ENCODE data around the gene B3GNT8.
A peak's percentile ranks its signal among the peaks of the same experiment; 100 is the strongest.
"Not testable (repeated sequence)": the region's sequence is repeated elsewhere in the genome, so short reads cannot be mapped to it uniquely, and the experiment has no call there.

B3GNT8 gene

DNA sequence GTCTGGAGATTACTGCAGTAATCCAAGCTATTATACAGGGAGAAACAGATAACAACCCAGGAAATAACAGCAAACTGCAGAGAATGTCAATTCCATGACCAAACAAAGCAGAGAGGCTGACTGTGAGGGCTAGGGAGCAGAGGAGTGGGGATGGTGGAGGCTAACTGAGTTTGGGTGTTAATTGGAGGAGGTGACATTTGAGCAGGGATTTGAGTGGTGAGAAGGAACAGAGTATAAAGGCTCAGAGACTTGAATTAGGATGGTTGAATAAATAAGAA lies 9.4 kb upstream of the B3GNT8 start:
- DNase-seq (ENCODE audit: low spot score), result no peak

DNA sequence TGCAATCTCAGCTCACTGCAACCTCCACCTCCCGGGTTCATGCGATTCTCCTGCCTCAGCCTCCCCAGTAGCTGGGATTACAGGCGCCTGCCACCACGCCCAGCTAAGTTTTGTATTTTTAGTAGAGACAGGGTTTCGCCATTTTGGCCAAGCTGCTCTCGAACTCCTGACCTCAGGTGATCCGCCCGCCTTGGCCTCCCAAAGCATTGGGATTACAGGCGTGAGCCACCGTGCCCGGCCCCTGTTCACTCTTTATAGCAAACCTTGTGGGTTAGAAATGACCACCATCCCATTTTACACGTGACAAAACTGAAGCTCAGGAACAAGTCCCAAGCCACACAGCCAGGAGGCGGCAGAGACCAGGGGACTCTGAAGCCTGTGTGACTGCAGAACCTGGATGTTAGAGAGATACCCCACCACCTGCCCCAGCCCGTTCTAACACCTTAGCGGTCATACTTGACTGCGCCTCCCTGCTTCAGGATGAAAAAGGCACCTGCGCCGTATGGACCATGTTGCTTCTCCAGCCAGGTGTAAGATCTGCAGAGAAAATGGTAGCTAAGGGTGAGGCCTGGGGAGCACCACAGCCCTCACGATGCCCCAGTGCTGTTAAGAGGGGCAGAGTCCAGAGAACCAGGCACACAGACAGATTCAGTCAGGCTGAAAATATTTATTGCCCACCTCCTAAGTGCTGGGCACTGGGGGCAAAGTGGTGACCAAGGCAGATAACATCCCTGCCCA lies 8.9 kb upstream of the B3GNT8 start:
- DNase-seq (ENCODE audit: low spot score), result no peak

DNA sequence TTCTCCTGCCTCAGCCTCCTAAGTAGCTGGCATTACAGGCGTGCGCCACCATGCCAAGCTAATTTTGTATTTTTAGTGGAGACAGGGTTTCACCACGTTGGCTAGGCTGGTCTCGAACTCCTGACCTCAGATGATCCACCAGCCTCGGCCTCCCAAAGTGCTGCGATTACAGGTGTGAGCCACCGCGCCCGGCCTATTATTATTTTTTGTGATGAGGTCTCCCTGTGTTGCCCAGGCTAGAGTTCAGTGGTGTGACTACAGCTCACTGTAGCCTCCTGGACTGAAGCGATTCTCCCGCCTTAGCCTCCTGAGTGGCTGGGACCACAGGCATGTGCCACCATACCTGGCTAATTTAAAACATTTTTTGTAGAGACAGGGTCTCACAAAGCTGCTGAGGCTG lies 8.2 kb upstream of the B3GNT8 start:
- DNase-seq (ENCODE audit: low spot score), result not testable (repeated sequence)

DNA sequence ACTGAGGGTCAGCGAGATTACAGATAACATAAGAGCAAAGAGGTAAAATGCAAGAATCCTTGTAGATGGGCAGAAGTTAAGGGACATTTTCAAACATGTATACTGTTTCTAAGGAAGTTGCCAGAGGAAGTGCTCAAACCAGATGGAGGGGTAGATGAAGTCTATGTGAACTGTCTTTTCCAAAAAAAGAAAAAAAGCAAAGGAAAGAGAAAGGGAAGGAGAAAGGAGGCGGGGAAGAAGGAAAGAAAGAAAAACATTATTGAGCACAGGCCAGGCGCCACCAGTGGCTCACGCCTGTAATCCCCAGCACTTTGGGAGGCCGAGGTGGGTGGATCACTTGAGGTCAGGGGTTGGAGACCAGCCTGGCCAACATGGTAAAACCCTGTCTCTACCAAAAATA lies 7.3 kb upstream of the B3GNT8 start:
- DNase-seq (ENCODE audit: low spot score), result no peak

DNA sequence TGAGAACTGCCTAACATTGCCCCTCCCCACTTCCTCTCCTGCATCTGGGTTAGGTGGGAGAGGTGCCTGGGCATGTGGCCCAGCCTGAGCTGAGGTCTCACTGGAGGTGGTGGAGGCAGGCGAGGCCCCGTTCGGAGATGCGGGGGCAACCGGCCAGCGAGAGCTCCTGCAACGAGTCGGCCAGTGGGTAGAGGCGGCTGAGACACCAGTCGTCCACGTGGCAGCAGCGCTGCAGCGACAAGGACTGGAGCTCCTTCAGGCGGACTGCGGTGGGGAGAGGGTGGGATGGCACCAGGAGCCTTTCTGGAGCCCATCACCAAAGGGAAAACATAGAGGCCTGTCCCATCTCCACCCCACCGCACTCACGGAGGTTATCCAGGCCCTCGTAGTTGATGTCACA lies 6.0 kb upstream of the B3GNT8 start:
- DNase-seq (ENCODE audit: low spot score), result no peak

DNA sequence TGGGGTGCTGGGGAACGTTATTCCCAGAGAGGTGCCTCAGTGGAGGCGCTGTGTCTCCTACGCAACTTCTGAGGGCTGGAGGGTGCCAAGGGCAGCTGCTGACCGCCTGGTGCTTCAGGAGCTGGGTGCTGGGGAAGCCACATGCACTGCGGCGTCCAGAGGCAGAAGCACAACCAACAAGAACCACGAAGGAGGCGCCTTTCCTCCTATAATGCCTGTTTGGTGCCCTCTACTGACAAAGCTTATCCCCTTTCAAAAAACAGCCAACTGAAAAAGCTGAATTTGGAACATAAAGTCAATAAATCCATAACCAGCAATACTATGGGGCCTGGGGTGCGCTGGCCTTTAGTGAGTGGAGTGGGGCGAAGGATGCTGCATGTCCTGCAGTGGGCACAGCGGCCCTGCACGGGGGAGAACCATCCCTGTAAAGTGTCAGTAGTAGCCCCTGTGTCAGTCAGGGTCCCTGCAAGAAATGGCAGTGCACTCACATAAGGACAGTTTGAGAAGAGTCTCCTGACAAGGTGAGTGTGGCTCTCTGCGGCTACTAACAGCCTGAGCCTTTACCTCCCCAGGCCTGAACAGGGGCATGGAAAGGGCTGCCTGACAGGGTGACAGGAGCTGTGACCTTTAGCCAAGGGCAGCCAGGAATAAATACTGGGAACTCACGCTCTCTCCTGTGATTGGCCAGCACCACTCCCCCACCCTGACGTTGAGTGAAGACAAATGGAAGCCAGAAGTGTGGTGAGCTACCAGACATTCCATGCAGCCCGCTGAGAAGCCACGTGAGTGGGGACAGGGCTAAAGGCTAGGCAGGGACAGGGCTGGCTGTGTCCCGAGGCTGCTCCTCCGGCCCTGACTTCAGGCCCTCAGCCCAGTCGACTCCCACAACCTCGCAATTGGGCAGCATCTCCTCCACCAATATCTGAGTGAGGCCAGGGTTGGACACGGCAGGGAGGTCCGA lies 4.5 kb upstream of the B3GNT8 start:
- peak; percentile 18 for DNase-seq (ENCODE audit: low spot score)

DNA sequence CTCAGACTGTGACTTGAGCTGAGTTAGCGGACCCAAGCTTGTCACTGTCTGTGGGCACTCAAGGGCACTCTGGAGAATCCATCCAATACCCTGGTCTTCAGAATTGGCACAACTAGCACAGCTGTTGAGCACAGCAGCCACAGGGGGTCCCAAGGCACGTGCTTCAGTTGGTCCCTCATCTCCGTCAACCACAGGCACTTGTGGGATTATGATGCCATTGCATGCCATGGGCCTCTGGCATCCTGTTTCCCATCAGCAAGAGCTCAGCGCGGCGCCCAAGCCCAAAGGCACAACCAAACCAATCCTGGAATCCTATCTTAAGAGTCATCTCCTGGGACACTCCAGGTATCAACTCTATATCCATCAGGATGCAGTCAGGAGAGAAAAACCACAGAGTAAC lies 3.7 kb upstream of the B3GNT8 start:
- no peak for DNase-seq (ENCODE audit: low spot score)

DNA sequence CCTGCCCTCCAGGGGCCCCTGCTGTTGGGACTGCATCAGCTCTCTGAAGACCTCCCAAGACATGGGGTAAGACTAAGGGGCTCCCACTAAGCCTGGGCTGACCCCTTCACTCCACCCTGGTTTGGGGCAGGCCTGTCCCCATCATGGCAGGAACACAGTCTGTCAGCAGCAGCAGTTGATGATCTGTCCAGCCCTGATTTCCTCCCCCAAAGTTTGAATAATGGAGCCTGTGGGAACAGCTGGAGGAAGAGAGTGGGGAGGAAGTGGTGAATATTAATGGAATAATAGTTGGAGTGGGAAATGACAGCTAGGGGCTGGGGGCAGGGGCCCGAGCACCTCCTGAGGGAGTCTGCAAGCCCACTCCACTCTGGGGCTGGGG lies 1.3 kb upstream of the B3GNT8 start:
- no peak for DNase-seq (ENCODE audit: low spot score)

DNA sequence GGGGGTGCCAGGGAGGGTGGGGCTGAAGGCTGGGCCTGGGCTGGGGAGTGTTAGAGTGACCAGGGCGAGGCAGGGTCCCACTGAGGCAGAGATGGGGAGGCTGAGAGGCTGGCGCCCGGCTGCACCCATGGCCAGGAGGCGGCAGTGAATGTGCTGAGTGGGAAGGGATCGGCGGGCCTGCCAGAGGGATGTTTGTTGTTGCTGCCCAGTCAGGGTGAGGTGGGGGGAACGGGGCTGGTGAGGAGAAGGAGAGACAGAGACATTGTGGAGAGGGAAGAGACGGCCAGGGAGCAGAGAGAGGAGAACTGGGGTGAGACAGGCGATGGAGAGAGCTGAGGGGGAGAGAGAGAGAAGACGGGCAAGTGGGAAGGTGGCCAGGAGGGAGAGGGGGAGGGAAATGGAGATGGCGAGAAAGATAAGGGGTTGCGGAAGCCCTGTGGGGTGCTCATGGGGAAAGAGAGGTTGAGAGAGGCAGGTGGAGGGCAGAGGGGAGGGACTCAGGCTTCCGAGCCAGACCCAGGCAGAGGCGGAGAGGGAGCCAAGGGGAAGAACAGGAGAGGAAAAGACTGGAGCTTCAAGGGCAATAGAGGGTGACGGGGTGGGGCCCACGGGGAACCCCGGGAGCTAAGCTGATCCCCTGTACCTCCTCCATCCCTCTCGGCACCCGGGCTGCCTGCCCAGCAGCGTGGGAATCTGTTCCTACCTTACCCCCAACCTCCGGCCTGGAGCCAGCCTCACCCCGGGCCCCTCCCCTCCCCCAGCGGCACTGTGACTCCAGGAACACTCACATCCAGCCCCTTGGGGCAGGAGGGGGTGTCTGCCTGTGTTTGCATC lies 690 bp upstream of the B3GNT8 start:
- DNase-seq (ENCODE audit: low spot score), result peak; percentile 50

DNA sequence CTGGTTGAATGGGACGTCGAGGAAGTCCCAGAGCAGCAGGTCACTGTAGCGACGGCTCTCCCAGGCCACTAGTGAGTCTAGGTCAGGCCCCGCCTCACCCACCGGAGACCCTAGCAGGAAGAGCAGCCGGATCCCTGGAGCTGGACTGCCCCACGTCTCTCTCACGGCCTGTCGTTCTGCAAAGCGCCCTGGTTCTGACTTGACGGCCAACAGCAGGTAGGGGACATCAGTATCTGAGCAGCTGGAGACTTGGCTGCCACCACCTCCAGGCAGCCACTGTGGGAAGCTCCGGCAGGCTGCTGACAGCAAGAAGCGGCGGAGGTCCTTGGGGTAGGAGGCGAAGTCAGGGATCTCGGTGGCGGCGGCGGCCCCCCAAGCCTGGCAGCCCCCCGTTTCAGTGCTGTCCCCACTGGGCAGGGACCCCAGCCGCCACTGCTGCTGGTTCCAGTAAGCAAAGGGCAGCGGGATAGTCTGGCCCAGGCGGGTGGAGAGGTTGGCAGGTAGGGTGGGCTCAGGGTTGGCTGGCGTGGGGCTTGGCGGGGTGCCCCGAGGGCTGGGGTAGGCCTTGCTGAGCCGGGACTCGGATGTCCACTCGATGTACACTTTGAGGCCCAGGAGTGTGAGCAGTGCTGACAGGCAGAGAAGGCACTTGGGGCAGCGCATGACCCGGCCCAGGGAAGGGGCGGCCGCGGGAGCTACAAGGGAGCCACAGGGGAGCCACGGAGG lies 895 bp downstream of the B3GNT8 start:
- DNase-seq (ENCODE audit: low spot score), result no peak

DNA sequence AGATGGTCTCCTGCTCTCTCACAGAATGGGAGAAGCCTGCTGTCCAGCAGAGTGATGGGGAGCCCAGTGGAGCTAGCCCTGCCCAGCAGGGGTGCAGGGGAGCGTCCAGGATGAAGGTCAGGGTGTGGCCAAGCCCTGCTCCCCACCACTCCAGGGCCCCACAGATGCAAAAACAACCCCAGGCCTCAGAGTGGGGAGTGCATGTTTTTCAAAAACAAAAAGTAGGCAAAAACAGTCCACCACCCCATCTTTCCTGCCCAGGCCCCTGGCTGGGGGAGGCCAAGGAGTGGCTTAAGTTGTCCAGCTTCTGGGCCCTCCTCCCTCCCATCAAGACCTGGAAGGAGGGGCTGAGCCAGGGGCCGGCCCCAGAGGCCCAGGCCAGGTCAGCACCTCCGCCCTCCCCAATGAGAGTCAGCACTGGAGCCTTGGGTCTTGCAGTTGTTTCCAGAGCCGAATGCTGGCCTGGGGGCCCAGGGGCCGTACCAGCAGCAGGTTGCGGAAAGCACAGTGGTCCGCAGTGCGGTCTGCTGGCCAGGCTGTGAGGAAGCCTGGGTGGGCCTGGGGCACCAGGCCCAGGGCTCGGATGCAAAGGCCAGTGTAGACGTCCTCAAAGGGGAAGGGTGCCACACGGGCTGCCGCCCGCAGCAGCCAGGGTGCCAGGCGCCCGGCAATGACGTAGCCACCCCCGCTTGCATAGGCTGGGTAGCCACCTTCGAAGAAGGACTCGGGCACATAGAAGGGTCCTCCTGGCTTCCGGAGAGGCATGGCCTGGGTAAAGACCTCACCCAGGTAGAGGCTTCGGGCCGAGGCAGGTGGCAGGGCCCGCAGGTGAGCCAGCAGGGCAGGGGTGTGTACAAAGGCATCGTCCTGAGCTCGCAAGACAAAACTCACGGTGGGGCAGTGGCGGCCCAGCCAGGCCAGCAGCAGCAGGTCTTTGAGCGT lies 1.7 kb downstream of the B3GNT8 start:
- DNase-seq (ENCODE audit: low spot score), result no peak

DNA sequence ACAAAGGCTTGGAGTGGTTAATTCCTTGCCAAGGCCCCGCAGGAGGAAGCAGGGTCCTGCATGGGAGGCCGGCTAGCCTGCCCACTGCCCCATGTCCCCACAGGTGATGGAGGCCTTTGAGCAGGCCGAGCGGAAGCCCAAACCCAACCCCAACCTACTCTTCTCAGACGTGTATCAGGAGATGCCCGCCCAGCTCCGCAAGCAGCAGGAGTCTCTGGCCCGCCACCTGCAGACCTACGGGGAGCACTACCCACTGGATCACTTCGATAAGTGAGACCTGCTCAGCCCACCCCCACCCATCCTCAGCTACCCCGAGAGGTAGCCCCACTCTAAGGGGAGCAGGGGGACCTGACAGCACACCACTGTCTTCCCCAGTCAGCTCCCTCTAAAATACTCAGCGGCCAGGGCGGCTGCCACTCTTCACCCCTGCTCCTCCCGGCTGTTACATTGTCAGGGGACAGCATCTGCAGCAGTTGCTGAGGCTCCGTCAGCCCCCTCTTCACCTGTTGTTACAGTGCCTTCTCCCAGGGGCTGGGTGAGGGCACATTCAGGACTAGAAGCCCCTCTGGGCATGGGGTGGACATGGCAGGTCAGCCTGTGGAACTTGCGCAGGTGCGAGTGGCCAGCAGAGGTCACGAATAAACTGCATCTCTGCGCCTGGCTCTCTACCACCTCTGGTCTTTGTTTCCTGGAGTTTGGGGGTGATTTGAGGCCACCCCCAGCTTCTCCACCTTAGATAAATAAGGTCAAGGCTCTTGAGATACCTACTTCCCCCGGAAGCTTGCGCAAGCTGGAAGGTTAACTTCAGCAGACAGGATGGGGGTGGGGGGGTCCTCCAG lies 2.6 kb downstream of the B3GNT8 start:
- no peak for DNase-seq (ENCODE audit: low spot score)

DNA sequence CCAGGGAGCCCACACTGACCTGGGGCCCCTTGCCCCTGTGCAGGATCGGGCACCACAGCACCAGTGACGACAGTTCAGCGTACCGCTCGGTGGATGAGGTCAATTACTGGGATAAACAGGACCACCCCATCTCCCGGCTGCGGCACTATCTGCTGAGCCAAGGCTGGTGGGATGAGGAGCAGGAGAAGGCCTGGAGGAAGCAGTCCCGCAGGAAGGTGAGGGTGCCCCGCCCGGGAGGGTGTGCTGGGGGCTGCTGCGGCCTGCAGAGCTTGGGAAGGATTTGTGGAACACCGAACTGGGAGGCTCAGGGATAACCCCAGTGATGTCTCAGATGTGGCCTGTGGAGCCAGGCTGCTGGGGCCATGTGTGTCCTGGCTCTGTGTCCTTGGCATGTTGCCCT lies 4.2 kb downstream of the B3GNT8 start:
- no peak for DNase-seq (ENCODE audit: low spot score)

DNA sequence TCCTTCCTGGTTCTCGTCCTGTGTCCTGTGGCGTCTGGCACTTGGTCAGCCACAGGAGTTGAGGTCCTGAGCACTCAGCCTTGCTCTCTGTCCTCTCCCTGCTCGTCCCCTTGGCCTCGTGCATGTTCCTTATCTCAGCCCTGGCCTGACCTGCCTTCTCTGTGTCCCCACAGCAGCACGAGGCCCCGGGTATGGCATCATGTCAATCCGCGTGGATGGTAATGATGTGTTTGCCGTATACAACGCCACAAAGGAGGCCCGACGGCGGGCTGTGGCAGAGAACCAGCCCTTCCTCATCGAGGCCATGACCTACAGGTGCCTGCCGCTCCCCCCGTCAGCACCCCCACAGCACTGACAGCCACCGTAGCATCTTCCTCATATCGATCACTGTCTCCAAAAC lies 4.7 kb downstream of the B3GNT8 start:
- no peak for DNase-seq (ENCODE audit: low spot score)

DNA sequence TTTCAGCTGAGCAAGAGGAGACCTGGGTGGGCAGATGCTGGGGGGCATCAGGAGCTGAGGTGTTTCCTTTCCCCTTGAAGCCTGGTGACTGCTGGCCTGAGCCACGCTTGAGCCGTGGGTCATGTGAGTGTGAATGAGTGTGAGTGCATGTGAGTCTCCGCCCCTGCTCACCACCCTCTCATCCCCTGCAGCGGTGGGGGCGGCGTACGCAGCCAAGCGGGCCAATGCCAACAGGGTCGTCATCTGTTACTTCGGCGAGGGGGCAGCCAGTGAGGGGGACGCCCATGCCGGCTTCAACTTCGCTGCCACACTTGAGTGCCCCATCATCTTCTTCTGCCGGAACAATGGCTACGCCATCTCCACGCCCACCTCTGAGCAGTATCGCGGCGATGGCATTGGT lies 5.2 kb downstream of the B3GNT8 start:
- no peak for DNase-seq (ENCODE audit: low spot score)

DNA sequence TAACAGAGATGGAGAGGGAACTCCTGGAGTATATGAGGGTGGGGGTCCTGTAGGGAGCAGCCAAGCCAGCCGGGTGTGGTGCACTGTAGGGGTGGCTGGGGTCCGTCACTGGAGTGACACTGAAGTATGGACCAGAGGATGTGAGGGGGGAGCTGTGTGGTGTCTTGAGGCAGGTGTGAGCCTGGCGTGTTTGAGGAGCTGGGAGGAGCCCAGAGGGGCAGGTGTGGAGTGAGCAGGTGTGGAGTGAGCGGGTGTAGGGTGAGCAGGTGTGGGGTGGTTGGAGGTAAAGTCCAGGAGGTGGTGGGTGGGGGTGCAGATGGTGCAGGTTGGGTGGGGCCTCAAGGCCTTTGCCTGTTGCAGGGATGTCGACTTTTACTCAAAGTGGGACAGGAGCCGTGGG lies 5.9 kb downstream of the B3GNT8 start:
- no peak for DNase-seq (ENCODE audit: low spot score)

DNA sequence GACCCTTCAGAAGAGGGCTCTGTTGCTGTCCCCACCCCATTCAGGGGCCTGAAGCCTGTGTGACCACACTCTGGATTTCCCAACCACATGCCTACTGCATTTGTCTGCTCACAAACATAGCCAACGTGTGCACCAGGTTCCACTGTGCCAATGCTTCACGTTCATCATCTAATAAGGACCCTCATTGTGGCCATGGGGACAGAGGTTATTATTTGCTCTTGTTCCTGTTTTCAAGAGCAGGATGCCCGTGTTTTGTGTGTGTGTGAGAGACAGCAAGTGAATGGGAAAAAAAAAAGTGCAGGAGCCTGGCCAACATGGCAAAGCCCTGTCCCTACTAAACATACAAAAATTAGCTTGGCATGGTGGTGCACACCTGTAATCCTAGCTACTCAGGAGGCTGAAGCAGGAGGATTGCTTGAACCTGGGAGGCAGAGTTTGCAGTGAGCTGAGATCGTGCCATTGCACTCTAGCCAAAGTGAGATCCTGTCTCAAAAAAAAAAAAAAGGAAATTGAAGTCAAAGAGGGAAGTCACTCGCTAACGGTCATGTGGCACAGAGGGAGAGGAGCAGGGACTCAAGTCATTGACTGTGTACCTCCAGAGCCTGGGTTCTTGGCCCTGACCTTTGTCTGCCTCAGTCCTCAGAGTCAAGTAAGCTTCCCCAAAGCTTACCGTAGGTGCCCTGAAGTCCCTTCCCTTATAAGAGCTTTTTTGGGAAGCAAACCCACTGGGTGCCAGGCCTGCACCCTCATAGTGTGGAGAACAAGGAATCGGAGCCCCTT lies 6.9 kb downstream of the B3GNT8 start:
- DNase-seq (ENCODE audit: low spot score), result no peak

DNA sequence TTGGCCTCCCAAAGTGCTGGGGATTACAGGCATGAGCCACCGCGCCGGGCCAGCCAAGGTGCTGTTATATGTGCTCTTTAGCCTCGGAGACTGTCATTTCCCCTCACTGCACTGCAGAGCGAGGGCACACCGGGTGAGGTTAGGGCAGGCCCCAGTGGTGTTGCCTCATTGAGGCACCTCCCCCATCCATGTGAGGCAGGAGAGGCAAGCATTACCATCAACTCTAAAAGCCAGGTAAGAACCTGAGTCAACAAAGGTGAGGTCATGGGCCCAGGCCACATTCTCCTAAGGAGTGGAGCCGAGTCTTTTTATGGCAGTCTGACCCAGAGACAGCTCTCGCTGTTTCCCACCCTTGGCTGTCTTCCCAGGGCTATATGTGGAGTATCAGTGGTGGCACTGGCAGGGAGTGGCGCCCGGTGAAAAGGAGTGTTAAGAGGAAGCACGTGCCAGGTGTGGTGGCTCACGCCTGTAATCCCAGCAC lies 10.9 kb downstream of the B3GNT8 start:
- no peak for DNase-seq (ENCODE audit: low spot score)

DNA sequence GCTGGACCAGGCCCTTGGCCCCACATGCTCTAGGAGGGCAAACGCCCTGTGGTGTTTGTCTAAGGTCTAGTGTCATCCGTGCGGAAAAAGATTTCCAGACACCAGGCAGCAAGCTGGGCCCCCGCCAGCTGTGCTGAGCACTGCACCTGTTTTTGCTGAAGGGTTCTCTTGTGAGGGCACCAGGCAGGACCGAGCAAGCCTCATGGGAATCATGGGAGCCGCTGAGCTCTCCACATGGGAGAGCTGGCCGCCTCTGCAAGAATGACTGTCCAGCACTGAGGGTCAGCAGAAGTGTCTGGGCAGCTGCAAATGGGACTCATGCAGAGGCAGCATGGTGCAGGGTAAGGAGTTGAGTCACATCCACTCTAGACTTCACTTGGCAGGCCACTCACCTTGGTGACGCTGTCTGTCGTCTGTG lies 12.0 kb downstream of the B3GNT8 start:
- no peak for DNase-seq (ENCODE audit: low spot score)
